ENCODE data around the gene EPAS1.

The EPAS1 gene

DNA sequence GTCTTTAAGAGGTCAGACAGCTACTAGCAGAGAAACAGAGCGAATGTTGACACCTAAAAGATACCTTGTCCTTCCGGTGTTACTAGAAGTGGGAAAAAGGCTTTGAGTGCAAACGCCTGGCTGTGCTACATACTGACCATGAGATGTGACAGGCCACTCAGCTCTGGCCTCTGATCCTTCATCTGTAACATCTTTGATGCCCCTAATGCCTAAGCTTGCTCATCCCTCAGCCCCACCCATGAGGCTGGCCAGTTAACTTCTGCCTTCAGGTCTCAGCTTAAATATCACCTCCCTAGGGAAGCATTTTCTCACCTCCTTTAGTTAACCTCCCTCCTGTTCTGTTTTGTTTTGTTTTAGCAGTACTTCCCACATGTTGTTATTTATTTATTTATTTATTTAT lies 15.9 kb downstream of the EPAS1 start:
- TF ChIP-seq GATA1 (IDR thresholded peaks at IDR 0.05; ENCODE audit: low read depth, low read length): no peak
- no peak for TF ChIP-seq POLR2A (IDR thresholded peaks at IDR 0.05; ENCODE audit: low read length)
- no peak for DNase-seq

DNA sequence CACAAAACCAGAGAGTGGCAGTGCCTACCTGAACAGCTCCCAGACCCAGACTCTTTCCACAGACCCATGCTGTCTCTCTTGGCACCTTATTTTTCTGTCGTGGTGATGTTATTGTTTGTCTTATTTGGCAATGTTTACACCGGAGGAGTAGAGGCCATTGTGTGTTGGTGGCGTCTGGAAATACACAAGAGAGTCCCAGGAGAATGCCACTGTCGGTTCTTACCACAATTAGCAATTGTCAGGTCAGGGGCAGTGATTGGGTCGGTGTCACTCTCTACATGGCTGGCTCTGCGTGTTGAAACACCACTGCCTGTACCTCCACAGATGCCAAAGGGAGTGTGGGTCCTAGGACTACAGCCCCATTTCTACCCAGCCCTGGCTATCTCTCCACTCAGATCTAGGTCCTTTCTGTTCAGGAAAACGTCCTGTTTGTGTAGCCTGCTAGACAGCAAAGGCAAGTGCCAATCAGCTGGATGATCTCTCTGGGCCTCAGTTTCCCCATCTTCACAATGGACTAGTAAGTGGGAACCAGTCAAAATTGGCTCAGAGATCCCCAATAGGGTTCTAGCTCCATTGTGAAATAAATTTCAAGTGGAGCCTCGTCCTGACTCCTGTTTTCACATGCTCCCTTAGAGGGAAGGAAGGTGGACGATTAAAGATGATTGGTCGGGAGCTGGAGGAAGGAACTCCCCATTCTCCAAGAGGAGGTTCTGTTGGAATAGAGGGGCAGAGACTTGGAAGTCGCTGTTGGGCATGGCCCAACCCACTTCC lies 17.0 kb downstream of the EPAS1 start:
- no peak for DNase-seq
- TF ChIP-seq POLR2A (IDR thresholded peaks at IDR 0.05; ENCODE audit: low read length): no peak
- TF ChIP-seq GATA1 (IDR thresholded peaks at IDR 0.05; ENCODE audit: low read depth, low read length): no peak

DNA sequence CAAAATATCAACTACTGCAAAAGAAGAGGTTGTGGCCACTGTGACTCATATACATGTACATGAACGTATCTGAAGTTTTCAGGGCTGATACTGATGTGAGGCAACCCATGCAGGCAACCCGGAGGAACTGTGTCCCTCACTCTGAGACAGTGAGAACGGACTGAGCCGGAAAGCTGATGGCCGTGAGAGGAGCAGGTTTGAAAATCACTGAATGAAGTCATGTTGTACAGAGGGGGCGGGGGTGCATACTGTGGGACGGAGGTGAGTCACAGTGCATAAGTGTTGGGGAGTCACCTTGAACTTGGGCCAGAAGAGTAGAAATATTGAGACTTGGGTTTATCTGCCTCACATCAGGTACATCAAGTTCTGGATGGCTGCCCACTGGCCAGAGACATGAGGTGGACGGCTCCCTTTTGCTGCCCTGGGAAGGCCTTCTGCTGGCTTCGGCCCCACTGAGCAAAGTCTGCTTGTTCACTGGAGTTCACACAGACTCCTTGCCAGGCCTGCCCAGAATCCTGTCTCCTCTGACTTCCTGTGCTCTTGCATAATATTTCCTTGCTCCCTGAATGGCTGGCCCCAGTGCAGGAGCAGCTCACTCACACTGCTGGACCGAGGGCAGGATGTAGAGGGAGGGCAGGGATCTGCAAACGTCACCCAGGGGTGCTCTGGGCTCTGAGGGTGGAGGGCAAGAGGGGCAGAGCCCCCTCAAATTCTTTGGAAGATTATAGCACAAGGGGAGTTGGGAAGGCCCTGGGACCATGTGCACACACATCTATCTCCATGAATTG lies 18.1 kb downstream of the EPAS1 start:
- peak; percentile 73 to 91 for DNase-seq
- TF ChIP-seq GATA1 (IDR thresholded peaks at IDR 0.05; ENCODE audit: low read depth, low read length) (no peak), POLR2A (IDR thresholded peaks at IDR 0.05; ENCODE audit: low read length) (peak; percentile 45)

DNA sequence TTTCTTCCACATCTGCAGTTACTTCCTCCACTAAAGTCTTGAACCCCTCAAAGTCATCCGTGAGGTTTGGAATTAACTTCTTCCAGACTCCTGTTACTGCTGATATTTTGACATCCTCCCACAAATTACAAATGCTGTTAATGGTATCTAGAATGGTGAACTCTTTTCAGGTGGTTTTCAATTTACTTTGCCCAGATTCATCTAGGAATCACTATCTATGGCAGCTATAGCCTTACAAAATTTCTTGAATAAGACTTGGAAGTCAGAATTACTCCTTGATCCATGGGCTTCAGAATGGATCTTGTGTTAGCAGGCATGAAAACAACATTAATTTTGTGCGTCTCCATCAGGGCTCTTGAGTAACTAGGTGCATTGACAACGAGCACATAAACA lies 19.9 kb downstream of the EPAS1 start:
- DNase-seq: no peak
- TF ChIP-seq GATA1 (IDR thresholded peaks at IDR 0.05; ENCODE audit: low read depth, low read length): no peak
- TF ChIP-seq POLR2A (IDR thresholded peaks at IDR 0.05; ENCODE audit: low read length): no peak

DNA sequence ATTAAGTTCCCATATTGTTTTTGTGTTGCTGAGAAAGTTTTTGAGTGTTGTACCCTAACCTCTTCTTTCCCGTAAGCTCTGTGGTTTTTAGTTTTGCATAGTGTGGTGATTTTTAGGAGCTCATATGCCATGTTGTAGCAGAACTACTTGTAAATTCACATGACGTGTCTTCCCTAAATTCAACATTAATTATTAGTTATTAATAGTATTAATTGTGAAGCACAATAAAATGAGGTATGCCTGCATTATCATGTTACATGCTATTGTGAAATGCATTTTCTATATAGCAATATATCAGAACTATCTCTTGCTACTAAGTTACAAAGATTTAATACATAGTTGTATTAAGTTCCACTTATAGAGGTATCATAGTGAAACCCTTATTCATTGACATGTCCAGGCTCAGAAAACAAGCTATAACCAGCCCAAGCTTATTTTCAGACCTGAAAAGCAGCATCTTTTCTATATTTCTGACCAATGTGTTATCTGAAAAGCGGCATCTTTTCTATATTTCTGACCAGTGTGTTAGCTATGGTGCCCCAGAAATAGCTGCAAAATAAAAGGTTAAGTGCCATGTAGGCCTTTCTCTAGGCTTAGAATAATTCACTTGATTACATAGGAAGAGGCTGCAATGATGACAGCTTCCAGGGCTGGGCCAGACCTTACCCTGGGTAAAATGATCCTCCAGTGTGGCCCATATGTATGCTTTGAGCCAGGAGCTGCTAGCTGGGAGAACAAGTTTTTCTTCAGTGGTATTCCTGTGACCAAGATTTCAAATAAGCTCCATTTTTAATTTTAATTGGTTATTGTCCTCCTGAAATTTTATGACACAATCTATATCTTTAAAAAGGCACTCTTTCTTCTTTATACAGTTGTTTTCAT lies 21.6 kb downstream of the EPAS1 start:
- peak in 1 of 2 experiments; percentile 35 for DNase-seq
- no peak for TF ChIP-seq GATA1 (IDR thresholded peaks at IDR 0.05; ENCODE audit: low read depth, low read length)
- no peak for TF ChIP-seq POLR2A (IDR thresholded peaks at IDR 0.05; ENCODE audit: low read length)

DNA sequence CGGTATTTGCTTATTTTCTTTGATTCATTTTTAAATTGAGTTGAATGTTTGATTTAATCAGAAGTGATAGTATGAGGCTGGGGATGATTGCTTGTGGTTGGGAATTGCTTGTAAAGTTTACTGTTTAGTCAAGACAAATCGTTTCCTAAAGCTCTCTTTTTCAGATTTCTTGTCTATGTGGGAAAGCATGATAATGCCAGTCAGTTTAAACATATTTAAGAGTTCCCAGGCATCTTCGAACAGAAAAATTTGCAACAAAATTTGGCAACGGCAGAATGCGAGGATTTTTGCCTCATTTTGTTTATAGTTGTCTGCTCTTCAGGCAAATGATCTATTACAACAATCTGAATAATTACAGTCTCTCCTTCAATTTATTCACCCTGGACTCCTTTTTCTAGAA lies 22.5 kb downstream of the EPAS1 start:
- TF ChIP-seq POLR2A (IDR thresholded peaks at IDR 0.05; ENCODE audit: low read length): no peak
- no peak for TF ChIP-seq GATA1 (IDR thresholded peaks at IDR 0.05; ENCODE audit: low read depth, low read length)
- DNase-seq: no peak

DNA sequence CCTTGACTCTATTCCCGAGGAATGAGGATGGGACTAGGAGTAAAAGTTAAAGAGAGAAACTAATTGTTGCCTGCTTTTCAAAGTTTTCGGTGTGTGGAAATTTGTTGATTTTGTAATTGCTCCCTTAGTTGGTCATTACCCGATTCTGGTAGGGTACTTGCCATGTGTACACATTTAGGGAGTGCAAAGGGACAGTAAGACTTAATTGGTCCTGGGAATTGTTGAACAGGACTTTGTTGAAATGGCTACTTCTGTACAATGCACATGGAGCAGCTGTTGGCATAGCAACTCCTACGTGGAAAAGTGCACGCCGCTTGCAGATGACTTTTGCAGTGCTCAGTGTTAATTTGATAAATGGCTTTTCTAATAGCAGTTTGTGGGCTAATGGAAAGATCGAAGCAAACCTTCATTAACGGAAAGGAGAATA lies 22.9 kb downstream of the EPAS1 start:
- no peak for DNase-seq
- TF ChIP-seq GATA1 (IDR thresholded peaks at IDR 0.05; ENCODE audit: low read depth, low read length) (no peak), POLR2A (IDR thresholded peaks at IDR 0.05; ENCODE audit: low read length) (no peak)

DNA sequence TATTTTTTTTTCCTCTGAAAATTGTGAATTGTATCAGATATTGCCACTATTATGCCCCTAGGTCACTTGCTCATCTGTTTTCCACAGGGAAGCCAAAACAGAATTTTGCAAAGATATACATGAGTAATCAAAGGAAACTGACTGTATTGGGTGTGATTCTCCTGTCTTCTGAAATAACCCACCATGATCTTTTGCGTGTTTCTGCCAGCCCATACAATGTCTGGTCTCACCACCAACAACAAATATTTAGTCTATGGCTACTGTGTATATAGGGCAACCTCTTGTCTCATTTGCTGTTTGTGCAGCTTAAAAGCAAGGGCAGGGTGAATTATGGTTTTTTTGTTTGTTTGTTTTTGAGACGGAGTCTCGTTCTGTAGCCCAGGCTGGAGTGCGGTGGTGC lies 26.5 kb downstream of the EPAS1 start:
- DNase-seq: no peak

DNA sequence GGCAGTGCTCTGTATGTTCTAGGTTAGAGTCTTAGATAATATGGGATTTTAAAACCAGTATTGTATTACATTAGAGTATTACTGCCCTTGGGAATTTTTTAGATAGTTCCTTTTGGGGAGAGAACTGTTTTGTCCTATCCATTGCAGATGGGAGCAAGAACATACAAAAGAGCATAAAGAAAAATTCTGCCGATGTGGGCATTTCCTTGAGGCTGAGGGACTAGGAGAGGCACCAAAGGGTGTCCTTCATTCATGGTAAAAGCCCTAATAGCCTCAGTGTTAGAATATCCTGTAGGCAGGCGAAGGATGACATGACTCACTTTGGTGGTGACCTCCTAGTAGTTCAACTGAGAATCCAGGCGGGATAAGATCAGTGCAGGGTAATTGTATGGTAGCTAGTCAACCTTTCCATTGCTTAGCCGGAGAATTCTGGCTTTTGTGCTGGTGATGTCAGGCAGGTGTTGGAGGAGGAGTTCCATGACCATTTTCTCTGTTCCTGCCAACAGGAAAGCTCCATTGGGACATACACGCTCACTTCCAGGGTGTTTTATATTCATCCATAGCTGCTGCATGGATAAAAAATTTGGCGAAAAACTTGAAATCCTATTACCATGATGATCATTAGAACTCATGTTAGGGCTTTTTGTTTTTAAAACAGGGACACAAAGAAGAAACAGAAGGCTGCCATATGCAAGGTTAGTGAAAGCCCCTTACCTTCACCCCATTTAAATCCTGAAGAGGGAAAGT lies 28.1 kb downstream of the EPAS1 start:
- DNase-seq: peak; percentile 14 to 65
- TF ChIP-seq GATA1 (IDR thresholded peaks at IDR 0.05; ENCODE audit: low read depth, low read length) (no peak), POLR2A (IDR thresholded peaks at IDR 0.05; ENCODE audit: low read length) (no peak)

More for the DNA sequence above, 26.5 kb downstream of the EPAS1 start:
- TF ChIP-seq GATA1 (IDR thresholded peaks at IDR 0.05; ENCODE audit: low read depth, low read length): no peak
- no peak for TF ChIP-seq POLR2A (IDR thresholded peaks at IDR 0.05; ENCODE audit: low read length)

DNA sequence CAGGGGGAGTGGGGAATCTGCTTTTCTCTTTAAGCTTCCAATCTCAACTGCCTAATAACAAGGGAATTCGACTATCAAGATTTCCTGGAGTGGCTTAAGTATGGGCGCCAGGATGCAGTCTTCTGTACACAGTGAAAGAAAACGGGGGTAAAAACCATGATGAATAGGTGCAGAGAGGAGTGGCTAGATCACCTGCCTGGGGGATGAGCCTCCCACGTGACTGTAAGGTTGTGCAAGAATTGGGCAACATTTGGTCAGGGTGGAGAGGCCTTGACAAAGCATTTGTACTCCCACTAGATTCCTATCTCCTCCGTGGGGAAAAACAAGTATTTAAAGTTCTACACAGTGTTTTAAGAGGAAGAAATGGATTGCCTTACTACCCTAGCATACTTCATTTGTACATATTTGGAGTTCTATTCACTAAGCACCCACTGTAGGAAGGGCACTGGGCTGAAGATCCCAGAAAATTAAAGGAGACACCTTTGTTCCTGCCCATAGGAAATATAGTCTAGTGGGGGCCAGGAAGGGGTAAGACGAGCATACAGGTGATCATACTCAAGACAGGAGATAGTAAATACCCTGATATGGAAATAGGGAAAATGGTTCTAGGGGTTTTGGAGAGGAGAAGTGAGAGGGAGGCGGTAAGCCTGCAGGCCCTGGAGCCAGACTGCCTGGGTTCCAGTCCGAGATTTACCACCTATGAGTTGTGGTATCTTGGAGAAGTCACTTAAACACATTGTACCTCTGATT lies 29.2 kb downstream of the EPAS1 start:
- TF ChIP-seq POLR2A (IDR thresholded peaks at IDR 0.05; ENCODE audit: low read length) (no peak), GATA1 (IDR thresholded peaks at IDR 0.05; ENCODE audit: low read depth, low read length) (no peak)
- DNase-seq: peak in 1 of 2 experiments; percentile 28

DNA sequence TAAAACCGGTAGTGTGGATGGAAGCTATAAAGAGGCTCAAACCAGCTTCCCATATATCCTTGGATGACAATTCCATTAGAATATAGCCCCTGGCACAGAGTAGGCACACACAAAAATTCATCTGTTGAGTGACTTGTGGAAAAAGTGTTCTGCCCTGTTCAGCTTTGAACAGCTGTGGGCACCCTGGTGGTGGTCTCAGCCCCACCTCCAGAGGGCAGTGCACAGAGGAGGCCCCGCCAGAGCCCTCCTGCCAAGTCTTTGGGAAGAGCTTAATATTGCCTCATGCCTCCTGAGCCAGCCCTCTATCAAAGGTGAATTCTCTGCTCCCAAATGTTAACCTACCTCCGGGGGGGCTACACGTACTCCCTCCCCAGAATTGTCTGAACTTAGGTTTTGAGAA lies 30.4 kb downstream of the EPAS1 start:
- TF ChIP-seq POLR2A (IDR thresholded peaks at IDR 0.05; ENCODE audit: low read length) (no peak), GATA1 (IDR thresholded peaks at IDR 0.05; ENCODE audit: low read depth, low read length) (no peak)
- DNase-seq: peak in 1 of 2 experiments; percentile 36

DNA sequence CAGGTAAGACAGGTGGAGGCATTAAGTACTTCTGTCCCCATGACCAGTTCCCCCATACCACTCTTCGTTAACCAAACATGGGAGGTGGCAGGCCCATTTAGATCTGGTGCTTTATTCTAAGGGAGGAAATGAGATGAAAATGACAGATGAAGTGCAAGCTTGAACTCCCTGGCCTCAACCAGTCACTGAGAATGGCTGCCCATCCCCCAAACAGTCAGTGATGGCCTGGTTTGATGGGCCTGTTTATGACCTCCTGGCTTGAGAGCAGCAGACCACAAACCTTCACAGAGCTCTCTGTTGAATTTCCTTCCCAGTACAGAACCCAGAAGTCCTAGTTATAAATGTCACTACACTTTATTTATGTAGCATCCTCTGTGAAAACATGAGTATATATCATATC lies 31.1 kb downstream of the EPAS1 start:
- TF ChIP-seq POLR2A (IDR thresholded peaks at IDR 0.05; ENCODE audit: low read length): no peak
- no peak for DNase-seq

DNA sequence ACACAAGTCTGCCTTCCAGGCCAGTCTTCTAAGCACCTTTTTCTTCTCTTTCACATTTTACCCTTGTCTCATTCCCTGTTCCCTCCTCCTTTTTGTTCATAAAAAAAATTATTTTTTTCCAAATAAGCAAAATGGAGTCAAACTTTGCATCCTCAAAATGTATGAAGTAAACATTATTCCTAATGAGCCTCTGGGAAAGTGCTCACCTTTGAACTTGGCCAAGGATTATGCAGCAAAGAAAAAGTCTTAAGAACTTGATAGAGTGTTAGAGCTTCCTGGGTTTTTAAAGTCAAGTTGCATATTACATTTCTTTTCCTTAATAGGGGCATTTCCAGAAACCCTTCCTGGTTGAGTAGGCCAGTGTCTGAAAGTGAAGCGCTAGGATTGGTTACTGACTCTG lies 31.6 kb downstream of the EPAS1 start:
- no peak for DNase-seq
- no peak for TF ChIP-seq POLR2A (IDR thresholded peaks at IDR 0.05; ENCODE audit: low read length)
- TF ChIP-seq GATA1 (IDR thresholded peaks at IDR 0.05; ENCODE audit: low read depth, low read length): no peak

Measured in erythroblast (primary cell).